ENCODE results near the gene RAB11FIP5.

Gene RAB11FIP5

GRCh38 chr2:73037947-73038585 is 74.7 kb downstream of the RAB11FIP5 start:
- TF ChIP-seq FOXP2 (optimal IDR thresholded peaks at IDR 0.05; ENCODE audit: borderline replicate concordance, extremely low read depth, extremely low read length, insufficient read depth) (no peak), TAF1 (IDR thresholded peaks at IDR 0.05; ENCODE audit: borderline replicate concordance, insufficient read depth, low read length) (no peak), SIN3A (IDR thresholded peaks at IDR 0.05; ENCODE audit: borderline replicate concordance, insufficient read depth, low read length) (no peak), POLR2AphosphoS5 (IDR thresholded peaks at IDR 0.05; ENCODE audit: low read depth, low read length) (no peak)
- TF ChIP-seq, protein P1, sequence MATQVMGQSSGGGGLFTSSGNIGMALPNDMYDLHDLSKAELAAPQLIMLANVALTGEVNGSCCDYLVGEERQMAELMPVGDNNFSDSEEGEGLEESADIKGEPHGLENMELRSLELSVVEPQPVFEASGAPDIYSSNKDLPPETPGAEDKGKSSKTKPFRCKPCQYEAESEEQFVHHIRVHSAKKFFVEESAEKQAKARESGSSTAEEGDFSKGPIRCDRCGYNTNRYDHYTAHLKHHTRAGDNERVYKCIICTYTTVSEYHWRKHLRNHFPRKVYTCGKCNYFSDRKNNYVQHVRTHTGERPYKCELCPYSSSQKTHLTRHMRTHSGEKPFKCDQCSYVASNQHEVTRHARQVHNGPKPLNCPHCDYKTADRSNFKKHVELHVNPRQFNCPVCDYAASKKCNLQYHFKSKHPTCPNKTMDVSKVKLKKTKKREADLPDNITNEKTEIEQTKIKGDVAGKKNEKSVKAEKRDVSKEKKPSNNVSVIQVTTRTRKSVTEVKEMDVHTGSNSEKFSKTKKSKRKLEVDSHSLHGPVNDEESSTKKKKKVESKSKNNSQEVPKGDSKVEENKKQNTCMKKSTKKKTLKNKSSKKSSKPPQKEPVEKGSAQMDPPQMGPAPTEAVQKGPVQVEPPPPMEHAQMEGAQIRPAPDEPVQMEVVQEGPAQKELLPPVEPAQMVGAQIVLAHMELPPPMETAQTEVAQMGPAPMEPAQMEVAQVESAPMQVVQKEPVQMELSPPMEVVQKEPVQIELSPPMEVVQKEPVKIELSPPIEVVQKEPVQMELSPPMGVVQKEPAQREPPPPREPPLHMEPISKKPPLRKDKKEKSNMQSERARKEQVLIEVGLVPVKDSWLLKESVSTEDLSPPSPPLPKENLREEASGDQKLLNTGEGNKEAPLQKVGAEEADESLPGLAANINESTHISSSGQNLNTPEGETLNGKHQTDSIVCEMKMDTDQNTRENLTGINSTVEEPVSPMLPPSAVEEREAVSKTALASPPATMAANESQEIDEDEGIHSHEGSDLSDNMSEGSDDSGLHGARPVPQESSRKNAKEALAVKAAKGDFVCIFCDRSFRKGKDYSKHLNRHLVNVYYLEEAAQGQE (IDR thresholded peaks at IDR 0.05; ENCODE audit: insufficient read depth in 1 of 2, low read depth in 2 of 2, low read length in 2 of 2): no peak

- TF ChIP-seq FOXP2 (optimal IDR thresholded peaks at IDR 0.05; ENCODE audit: borderline replicate concordance, extremely low read depth, extremely low read length, insufficient read depth) (no peak), POLR2AphosphoS5 (IDR thresholded peaks at IDR 0.05; ENCODE audit: low read depth, low read length) (no peak), TAF1 (IDR thresholded peaks at IDR 0.05; ENCODE audit: borderline replicate concordance, insufficient read depth, low read length) (no peak), SIN3A (IDR thresholded peaks at IDR 0.05; ENCODE audit: borderline replicate concordance, insufficient read depth, low read length) (no peak)
- TF ChIP-seq, protein P1 (IDR thresholded peaks at IDR 0.05; ENCODE audit: insufficient read depth in 1 of 2, low read depth in 2 of 2, low read length in 2 of 2): no peak
Observed at GRCh38 chr2:73036766-73037165, 76.0 kb downstream of the RAB11FIP5 start.

DNA sequence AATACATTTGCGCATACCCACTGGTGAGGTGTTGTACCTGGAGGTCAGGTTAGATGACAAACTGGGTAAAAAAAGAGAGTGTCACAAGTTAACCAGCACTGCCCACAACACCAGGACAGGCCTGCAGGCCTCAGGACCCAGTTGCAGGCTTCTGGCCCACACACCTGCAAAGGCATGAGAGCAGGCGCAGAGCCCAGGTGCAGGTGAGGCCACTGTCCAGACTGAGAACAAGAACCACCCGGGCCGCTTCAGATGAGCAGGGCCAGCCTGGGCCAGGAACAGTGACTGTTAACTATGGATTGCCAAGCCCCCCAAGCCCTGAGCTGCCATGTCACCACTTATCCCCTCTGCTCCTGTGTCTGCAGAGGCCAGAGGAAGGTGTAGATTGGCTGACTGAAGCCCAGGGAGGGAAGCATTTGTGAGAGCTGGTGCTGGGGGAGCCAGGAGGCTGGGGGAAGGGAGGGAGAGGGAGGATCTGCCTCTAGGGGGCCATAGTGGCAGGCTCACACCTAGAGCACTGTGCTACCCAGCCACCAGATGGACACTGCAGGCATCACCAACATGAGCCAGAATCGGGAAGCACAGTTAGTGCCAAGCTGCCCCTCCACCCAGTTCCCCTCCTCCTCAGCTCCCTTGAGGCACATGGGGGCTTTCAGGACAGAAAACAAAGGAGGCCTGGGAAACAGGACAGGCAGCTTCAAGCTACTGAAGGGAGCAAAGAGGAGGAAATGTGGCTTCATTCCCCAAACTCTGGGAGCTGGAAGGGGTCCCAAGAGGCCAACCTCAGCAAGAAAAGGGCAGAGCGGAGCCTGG is 76.6 kb downstream of the RAB11FIP5 start:
- TF ChIP-seq, protein P1 (IDR thresholded peaks at IDR 0.05; ENCODE audit: insufficient read depth in 1 of 2, low read depth in 2 of 2, low read length in 2 of 2): no peak
- TF ChIP-seq FOXP2 (optimal IDR thresholded peaks at IDR 0.05; ENCODE audit: borderline replicate concordance, extremely low read depth, extremely low read length, insufficient read depth) (no peak), SIN3A (IDR thresholded peaks at IDR 0.05; ENCODE audit: borderline replicate concordance, insufficient read depth, low read length) (no peak), POLR2AphosphoS5 (IDR thresholded peaks at IDR 0.05; ENCODE audit: low read depth, low read length) (no peak), TAF1 (IDR thresholded peaks at IDR 0.05; ENCODE audit: borderline replicate concordance, insufficient read depth, low read length) (no peak)

DNA sequence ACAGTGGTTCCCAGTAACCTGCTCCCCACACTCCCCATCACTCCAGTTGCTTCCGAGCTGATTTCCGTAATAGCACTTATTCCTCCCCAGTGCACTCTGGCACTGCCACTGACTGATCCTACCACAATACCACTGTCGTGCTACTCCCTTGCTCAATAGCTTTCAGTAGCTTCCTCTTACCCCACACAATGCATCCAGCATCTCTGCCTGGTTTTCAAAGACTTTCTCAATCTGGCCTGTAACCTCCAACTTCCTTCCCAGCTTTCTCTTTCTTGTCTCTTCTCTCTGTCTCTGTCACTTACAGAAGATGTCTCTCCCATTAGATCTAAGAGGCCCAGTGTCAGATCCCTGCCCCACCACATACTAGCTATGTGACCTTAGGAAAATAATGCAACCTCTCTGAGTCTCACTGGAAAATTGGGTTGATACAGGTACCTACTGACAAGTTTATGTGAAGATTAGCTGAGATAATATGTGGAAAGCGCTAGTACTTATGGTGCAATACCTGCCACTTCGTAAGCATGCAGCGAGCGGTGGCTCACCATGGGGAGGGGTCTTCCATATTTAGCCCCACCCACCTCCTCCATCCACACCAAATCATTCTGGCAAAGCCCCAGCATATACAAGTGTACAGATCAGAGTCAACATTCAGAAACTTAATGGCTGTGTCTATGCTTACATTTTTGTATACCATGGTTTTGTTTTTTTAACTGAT is 77.9 kb downstream of the RAB11FIP5 start:
- TF ChIP-seq, protein P1 (IDR thresholded peaks at IDR 0.05; ENCODE audit: insufficient read depth in 1 of 2, low read depth in 2 of 2, low read length in 2 of 2): no peak
- TF ChIP-seq POLR2AphosphoS5 (IDR thresholded peaks at IDR 0.05; ENCODE audit: low read depth, low read length) (no peak), TAF1 (IDR thresholded peaks at IDR 0.05; ENCODE audit: borderline replicate concordance, insufficient read depth, low read length) (no peak), SIN3A (IDR thresholded peaks at IDR 0.05; ENCODE audit: borderline replicate concordance, insufficient read depth, low read length) (no peak), FOXP2 (optimal IDR thresholded peaks at IDR 0.05; ENCODE audit: borderline replicate concordance, extremely low read depth, extremely low read length, insufficient read depth) (no peak)
